ENCODE data around the gene PIAS3.
"Not testable (repeated sequence)": the region's sequence is repeated elsewhere in the genome, so short reads cannot be mapped to it uniquely, and the experiment has no call there.

PIAS3 gene

GRCh38 chr1:145874646-145875045 is 15.8 kb upstream of the PIAS3 start:
- no peak for DNase-seq (ENCODE audit: low read depth)

- peak; percentile 71 for DNase-seq (ENCODE audit: low read depth)
These were observed 13.4 kb upstream of the PIAS3 start for GRCh38 chr1:145871994-145872924.

GRCh38 chr1:145868232-145868631 is 9.4 kb upstream of the PIAS3 start:
- no peak for DNase-seq (ENCODE audit: low read depth)

- DNase-seq (ENCODE audit: low read depth): no peak
These were observed 4.6 kb upstream of the PIAS3 start for GRCh38 chr1:145863282-145864018.

GRCh38 chr1:145859491-145860023 is 676 bp upstream of the PIAS3 start:
- peak; percentile 89 for DNase-seq (ENCODE audit: low read depth)

- peak; percentile 19 for DNase-seq (ENCODE audit: low read depth)
These were observed 512 bp downstream of the PIAS3 start for GRCh38 chr1:145858238-145858900.

GRCh38 chr1:145857170-145857569 is 1.7 kb downstream of the PIAS3 start:
- no peak for DNase-seq (ENCODE audit: low read depth)

- no peak for DNase-seq (ENCODE audit: low read depth)
These were observed 3.4 kb downstream of the PIAS3 start for GRCh38 chr1:145855426-145855948.

- DNase-seq (ENCODE audit: low read depth): peak; percentile 26
These were observed 9.3 kb downstream of the PIAS3 start for GRCh38 chr1:145849356-145850160.

- no peak for DNase-seq (ENCODE audit: low read depth)
These were observed 11.1 kb downstream of the PIAS3 start for GRCh38 chr1:145847827-145848226.

- peak; percentile 20 for DNase-seq (ENCODE audit: low read depth)
These were observed 12.7 kb downstream of the PIAS3 start for GRCh38 chr1:145846201-145846612.

GRCh38 chr1:145845514-145846161 is 13.2 kb downstream of the PIAS3 start, which contains the start of gene NUDT17:
NUDT17 (plus strand) TSS chr1:145845630; CDS start chr1:145845641, 11 bp downstream.
- peak; percentile 71 for DNase-seq (ENCODE audit: low read depth)

GRCh38 chr1:145845144-145845513 is 13.8 kb downstream of the PIAS3 start:
- DNase-seq (ENCODE audit: low read depth): no peak

- no peak for DNase-seq (ENCODE audit: low read depth)
These were observed 15.8 kb downstream of the PIAS3 start for GRCh38 chr1:145843031-145843430.

- no peak for DNase-seq (ENCODE audit: low read depth)
These were observed 21.2 kb downstream of the PIAS3 start for GRCh38 chr1:145837656-145838055.

GRCh38 chr1:145830810-145831209 is 28.1 kb downstream of the PIAS3 start:
- not testable (repeated sequence) for DNase-seq (ENCODE audit: low read depth)

GRCh38 chr1:145828367-145829026 is 30.4 kb downstream of the PIAS3 start:
- DNase-seq (ENCODE audit: low read depth): no peak

GRCh38 chr1:145827966-145828365 is 30.9 kb downstream of the PIAS3 start:
- no peak for DNase-seq (ENCODE audit: low read depth)

- no peak for DNase-seq (ENCODE audit: low read depth)
These were observed 32.9 kb downstream of the PIAS3 start for GRCh38 chr1:145826030-145826429.

GRCh38 chr1:145824499-145824842 is 34.4 kb downstream of the PIAS3 start:
- DNase-seq (ENCODE audit: low read depth): no peak

Data from fibroblast of gingiva (primary cell).